ENCODE measurements around the gene SUPT3H.
A peak's percentile ranks its signal among the peaks of the same experiment; 100 is the strongest.
"Not testable (repeated sequence)": the region's sequence is repeated elsewhere in the genome, so short reads cannot be mapped to it uniquely, and the experiment has no call there.

SUPT3H gene

GRCh38 chr6:45116714-45117410 lies 260.9 kb downstream of the SUPT3H start:
- peak; percentile 59 for DNase-seq (ENCODE audit: low spot score)

DNA sequence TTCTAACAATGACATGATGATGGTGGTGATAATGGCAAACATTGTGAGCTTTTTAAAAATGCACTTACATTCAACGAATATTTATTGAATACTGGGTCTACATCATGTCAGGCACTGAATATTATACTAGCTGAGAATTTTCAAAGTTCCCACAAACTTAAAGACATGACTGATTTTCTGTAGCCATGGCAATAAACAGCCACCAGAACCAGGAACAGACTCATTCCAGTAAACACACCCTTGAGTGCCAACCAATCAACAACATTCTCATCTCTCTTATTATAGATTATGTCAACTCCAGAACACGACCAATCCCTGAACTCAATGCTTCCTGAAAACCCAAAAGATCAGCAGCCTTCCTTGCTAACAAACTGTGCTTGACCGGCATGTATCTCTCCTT lies 262.0 kb downstream of the SUPT3H start:
- peak; percentile 6 for DNase-seq (ENCODE audit: low spot score)

DNA sequence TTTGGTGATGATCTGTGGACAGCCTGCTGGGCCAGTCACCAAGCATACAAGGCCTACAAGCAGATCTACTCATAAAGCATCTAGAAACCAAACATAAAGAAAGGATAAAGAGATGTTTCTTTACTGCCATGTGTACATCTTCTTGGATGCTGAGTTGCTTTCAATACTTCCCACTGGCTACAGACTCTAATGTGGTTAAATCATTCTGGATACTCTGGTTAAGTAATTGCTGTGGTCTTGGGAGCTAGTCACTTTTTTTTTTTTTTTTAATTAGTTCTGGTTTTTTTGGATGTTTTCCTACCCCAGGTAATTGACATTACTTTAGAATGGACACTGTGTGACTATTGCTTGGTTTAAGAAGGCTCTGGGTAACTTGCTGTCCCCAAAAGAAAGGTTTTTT lies 265.0 kb downstream of the SUPT3H start:
- DNase-seq (ENCODE audit: low spot score), result no peak

DNA sequence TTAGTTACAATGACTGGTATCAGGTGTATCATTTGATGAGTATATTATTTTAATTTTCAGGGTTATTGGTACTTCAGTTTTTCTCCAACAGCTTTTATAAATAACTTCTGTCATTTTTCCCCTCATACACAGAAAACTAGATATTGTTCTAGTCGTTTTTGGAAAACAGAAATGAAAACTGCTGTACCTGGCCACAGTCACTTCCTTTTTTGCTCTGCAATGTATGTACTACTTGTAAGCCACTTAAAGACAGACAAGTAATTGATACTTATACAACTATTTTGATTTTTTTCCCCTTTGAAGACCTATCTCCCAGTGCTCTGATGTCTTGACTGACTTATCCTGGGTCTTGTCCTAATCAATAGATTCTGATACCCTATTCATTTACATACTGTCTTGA lies 268.2 kb downstream of the SUPT3H start:
- DNase-seq (ENCODE audit: low spot score), result no peak

GRCh38 chr6:45105170-45105820 lies 272.4 kb downstream of the SUPT3H start:
- DNase-seq (ENCODE audit: low spot score), result peak; percentile 6

GRCh38 chr6:45104429-45104828 lies 273.3 kb downstream of the SUPT3H start:
- DNase-seq (ENCODE audit: low spot score), result no peak

- DNase-seq (ENCODE audit: low spot score), result no peak
These were observed 279.5 kb downstream of the SUPT3H start for GRCh38 chr6:45098256-45098655.

- DNase-seq (ENCODE audit: low spot score), result no peak
These were observed 282.9 kb downstream of the SUPT3H start for GRCh38 chr6:45094831-45095230.

- DNase-seq (ENCODE audit: low spot score), result no peak
These were observed 285.6 kb downstream of the SUPT3H start for GRCh38 chr6:45092135-45092534.

- DNase-seq (ENCODE audit: low spot score), result no peak
These were observed 291.2 kb downstream of the SUPT3H start for GRCh38 chr6:45086360-45087084.

- no peak for DNase-seq (ENCODE audit: low spot score)
These were observed 293.5 kb downstream of the SUPT3H start for GRCh38 chr6:45084257-45084656.

- no peak for DNase-seq (ENCODE audit: low spot score)
These were observed 295.6 kb downstream of the SUPT3H start for GRCh38 chr6:45082091-45082490.

DNA sequence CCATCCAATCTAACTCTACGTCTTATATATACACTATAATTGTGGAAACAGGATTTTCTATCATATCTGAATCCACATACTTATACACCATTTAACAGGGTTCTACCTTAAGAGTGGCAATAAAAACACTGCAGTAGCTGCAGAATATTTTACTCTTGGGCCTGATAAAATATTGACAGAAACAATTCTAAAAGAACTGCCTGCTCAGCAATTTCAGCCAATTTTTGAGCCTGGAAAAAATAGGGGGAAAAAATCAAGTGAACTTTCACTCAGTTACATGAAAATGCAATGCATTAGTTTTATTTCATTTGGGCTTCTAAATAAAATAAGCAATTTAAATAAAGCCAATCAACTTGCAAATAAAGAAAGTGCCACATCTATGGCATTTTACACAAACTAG lies 296.1 kb downstream of the SUPT3H start:
- no peak for DNase-seq (ENCODE audit: low spot score)

- no peak for DNase-seq (ENCODE audit: low spot score)
These were observed 299.3 kb downstream of the SUPT3H start for GRCh38 chr6:45078432-45078831.

GRCh38 chr6:45076217-45076930 lies 301.4 kb downstream of the SUPT3H start:
- peak; percentile 13 for DNase-seq (ENCODE audit: low spot score)

- DNase-seq (ENCODE audit: low spot score), result peak; percentile 63
These were observed 302.5 kb downstream of the SUPT3H start for GRCh38 chr6:45075246-45075645.

DNA sequence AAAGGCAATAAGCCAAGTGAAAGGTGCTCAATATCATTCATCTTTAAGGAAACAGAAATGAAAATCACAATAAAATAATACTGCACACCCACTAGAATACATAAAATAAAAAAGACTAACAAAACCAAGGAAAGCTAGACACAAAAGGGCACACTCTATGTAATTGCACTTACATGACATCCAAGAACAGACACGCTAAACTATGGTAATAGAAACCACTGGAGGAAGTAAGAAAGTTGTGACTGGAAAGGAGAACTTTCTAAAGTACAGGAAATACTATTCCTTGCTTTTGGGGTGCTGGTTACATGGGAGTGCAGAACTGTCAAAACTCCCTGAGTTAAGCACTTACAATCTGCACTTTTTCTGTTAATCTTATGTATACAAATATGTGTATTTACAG lies 303.3 kb downstream of the SUPT3H start:
- no peak for DNase-seq (ENCODE audit: low spot score)

DNA sequence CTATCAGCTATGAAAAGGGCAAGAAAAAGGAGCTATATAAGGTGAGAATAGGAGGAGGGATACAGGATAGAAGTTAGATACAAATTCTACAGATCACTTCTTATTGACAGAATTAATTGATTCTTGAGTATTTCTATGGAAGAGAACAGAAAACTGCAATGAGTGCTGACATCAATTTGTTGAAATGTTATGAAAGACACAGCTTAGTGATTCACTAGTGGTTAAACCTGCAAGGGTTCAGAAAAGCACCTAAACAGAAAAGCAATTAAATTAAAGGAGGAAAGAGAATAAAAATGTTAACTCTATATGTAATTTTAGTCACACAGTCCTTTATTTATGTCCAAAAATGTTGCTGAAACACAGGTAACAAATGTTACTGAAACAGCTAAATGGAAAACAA lies 304.0 kb downstream of the SUPT3H start:
- no peak for DNase-seq (ENCODE audit: low spot score)

- no peak for DNase-seq (ENCODE audit: low spot score)
These were observed 305.1 kb downstream of the SUPT3H start for GRCh38 chr6:45072673-45073072.

GRCh38 chr6:45072016-45072415 lies 305.7 kb downstream of the SUPT3H start:
- peak; percentile 16 for DNase-seq (ENCODE audit: low spot score)

GRCh38 chr6:45069091-45069490 lies 308.6 kb downstream of the SUPT3H start:
- DNase-seq (ENCODE audit: low spot score), result no peak

DNA sequence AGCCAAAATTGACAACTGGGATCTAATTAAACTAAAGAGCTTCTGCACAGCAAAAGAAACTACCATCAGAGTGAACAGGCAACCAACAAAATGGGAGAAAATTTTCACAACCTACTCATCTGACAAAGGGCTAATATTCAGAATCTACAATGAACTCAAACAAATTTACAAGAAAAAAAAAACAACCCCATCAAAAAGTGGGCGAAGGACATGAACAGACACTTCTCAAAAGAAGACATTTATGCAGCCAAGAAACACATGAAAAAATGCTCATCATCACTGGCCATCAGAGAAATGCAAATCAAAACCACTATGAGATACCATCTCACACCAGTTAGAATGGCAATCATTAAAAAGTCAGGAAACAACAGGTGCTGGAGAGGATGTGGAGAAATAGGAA lies 310.3 kb downstream of the SUPT3H start:
- DNase-seq (ENCODE audit: low spot score), result not testable (repeated sequence)

- DNase-seq (ENCODE audit: low spot score), result not testable (repeated sequence)
These were observed 315.1 kb downstream of the SUPT3H start for GRCh38 chr6:45062659-45063058.

Data from GM03348 (cell line).